ENCODE data around the gene HENMT1.

DNA sequence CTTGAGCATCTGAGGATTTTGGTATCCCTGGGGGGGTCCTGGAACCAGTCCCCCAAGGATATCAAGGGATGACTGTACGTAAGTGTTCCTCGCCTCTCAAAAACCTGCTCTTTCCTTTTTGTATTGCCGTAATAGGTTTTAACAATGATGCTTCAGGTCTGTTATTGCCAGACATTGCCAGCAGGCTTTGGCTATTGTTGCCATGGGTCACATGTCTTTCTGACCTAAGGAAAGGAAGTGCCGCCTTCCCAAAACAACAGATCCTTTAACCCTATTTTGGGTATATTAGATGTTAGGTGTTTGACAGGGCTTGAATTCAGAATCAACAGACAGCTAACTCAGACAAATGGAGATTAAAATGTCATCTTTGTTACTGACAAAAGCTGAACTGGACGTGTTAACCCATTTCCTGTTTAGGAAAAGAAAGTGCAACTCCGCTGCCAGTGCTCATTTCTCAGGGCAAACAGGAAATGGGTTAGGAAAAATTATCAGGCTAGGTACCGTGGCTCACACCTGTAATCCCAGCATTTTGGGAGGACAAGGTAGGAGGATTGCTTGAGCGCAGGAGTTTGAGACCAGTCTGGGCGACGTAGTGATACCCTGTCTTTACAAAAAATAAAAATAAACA, 18.8 kb upstream of the HENMT1 start:
- TF ChIP-seq, protein P1, sequence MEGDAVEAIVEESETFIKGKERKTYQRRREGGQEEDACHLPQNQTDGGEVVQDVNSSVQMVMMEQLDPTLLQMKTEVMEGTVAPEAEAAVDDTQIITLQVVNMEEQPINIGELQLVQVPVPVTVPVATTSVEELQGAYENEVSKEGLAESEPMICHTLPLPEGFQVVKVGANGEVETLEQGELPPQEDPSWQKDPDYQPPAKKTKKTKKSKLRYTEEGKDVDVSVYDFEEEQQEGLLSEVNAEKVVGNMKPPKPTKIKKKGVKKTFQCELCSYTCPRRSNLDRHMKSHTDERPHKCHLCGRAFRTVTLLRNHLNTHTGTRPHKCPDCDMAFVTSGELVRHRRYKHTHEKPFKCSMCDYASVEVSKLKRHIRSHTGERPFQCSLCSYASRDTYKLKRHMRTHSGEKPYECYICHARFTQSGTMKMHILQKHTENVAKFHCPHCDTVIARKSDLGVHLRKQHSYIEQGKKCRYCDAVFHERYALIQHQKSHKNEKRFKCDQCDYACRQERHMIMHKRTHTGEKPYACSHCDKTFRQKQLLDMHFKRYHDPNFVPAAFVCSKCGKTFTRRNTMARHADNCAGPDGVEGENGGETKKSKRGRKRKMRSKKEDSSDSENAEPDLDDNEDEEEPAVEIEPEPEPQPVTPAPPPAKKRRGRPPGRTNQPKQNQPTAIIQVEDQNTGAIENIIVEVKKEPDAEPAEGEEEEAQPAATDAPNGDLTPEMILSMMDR (IDR thresholded peaks at IDR 0.05): no peak
- TF ChIP-seq POLR2AphosphoS5 (IDR thresholded peaks at IDR 0.05; ENCODE audit: low read depth, low read length): no peak
- no peak for TF ChIP-seq SIN3A (IDR thresholded peaks at IDR 0.05; ENCODE audit: borderline replicate concordance, insufficient read depth, low read depth, low read length)
- no peak for TF ChIP-seq TCF7L2 (IDR thresholded peaks at IDR 0.05; ENCODE audit: low read depth, low read length)

Measured in Panc1 (cell line).